PC-3 (cell line): ENCODE results near the gene SPAG4. TPM values are rescaled to one million over a fixed set of nuclear protein-coding genes. Genes with fewer than 3 reads are reported as not detected.

ENCODE experiments used
- ATAC-seq: fragments of 200-7000 bp; cut with Tn5 transposase; 2 replicates; pipeline ENCODE4 v1.9.1; 2020; ENCODE audit warnings: mild to moderate bottlenecking, moderate library complexity
- BruUV-seq: library from RNA; stranded (reverse); fragments of 400-500 nt; replicated peaks from 2 replicates; lab custom pipeline; 2021; lab: Mats Ljungman, UMichigan
- CTCF ChIA-PET: fragments of 300-600 bp; sonication (Branson Sonifier 250); formaldehyde crosslinking; loops from one replicate; lab custom pipeline; 2022; ENCODE audit warnings: antibody characterized with exemption; lab: Charles Lee
- POLR2A ChIA-PET: fragments of 300-600 bp; sonication (Branson Sonifier 250); formaldehyde crosslinking; loops from one replicate; lab custom pipeline; 2022; ENCODE audit warnings: antibody characterized with exemption; ENCODE audit not compliant: unreplicated experiment; lab: Charles Lee
- DNase-seq: peaks from one replicate; pipeline ENCODE4 v3.0.0-alpha.2; 2015
- H2AFZ ChIP-seq: fragments of 300-600 bp; sonication (generic); 2 replicates; pipeline ENCODE4 v1.6.0; 2016; ENCODE audit warnings: antibody characterized with exemption, low read length
- H3F3A ChIP-seq: fragments of 300-600 bp; sonication (generic); one replicate; pipeline ENCODE4 v1.6.0; 2017; ENCODE audit warnings: antibody characterized with exemption, low read length, control low read depth, mild to moderate bottlenecking; ENCODE audit not compliant: unreplicated experiment
- H3K27ac ChIP-seq: fragments of 300-600 bp; sonication (generic); 2 replicates; pipeline ENCODE4 v1.5.1; 2016; ENCODE audit warnings: mild to moderate bottlenecking, low read length
- H3K27me3 ChIP-seq: fragments of 300-600 bp; sonication (generic); 2 replicates; pipeline ENCODE4 v1.6.1; 2016; ENCODE audit warnings: low read length, mixed read lengths
- H3K36me3 ChIP-seq: fragments of 300-600 bp; sonication (generic); 2 replicates; pipeline ENCODE4 v1.6.1; 2016; ENCODE audit warnings: low read depth, mixed run types, low read length, mixed read lengths
- H3K4me1 ChIP-seq: fragments of 300-600 bp; sonication (generic); 2 replicates; pipeline ENCODE4 v1.5.1; 2016; ENCODE audit warnings: low read length; ENCODE audit not compliant: insufficient read depth
- H3K4me2 ChIP-seq: fragments of 300-600 bp; sonication (generic); 2 replicates; pipeline ENCODE4 v1.6.0; 2016; ENCODE audit warnings: low read length
- H3K4me3 ChIP-seq: fragments of 300-600 bp; sonication (generic); 2 replicates; pipeline ENCODE4 v1.5.1; 2016; ENCODE audit warnings: mild to moderate bottlenecking, low read length, mixed read lengths
- H3K79me2 ChIP-seq: fragments of 300-600 bp; sonication (generic); 2 replicates; pipeline ENCODE4 v1.6.1; 2017; ENCODE audit warnings: low read length, mixed read lengths
- H3K9ac ChIP-seq: fragments of 300-600 bp; sonication (generic); 2 replicates; pipeline ENCODE4 v1.6.0; 2016; ENCODE audit warnings: mild to moderate bottlenecking, low read length
- H3K9me2 ChIP-seq: fragments of 300-600 bp; sonication (generic); replicated peaks from 2 replicates; pipeline ENCODE4 v1.6.1; 2016; ENCODE audit warnings: mixed run types, low read length, mixed read lengths
- H3K9me3 ChIP-seq: fragments of 300-600 bp; sonication (generic); 2 replicates; pipeline ENCODE4 v1.6.1; 2016; ENCODE audit warnings: low read length, mixed read lengths
- H4K20me1 ChIP-seq: fragments of 300-600 bp; sonication (generic); 2 replicates; pipeline ENCODE4 v1.6.1; 2016; ENCODE audit warnings: low read length, mixed read lengths
- CTCF ChIP-seq: fragments of 300-600 bp; sonication (generic); conservative IDR thresholded peaks from 2 replicates; pipeline ENCODE4 v1.5.1; 2017; ENCODE audit warnings: antibody characterized with exemption, low read depth, mild to moderate bottlenecking, low read length
- EZH2 ChIP-seq: fragments of 300-600 bp; sonication (generic); IDR thresholded peaks from one replicate; pipeline ENCODE4 v1.6.1; 2017; ENCODE audit warnings: antibody characterized with exemption, mild to moderate bottlenecking, low read length; ENCODE audit not compliant: unreplicated experiment
- EZH2phosphoT487 ChIP-seq: fragments of 300-600 bp; sonication (generic); IDR thresholded peaks from 2 replicates; pipeline ENCODE4 v1.6.1; 2018; ENCODE audit warnings: mild to moderate bottlenecking, antibody characterized with exemption, low read length, borderline replicate concordance
- intact Hi-C: fragments of 100-400 bp; cut with micrococcal nuclease; formaldehyde crosslinking; loops from 2 replicates; pipeline ENCODE4 v1.9.0; 2023
- total RNA-seq: library from RNA; depleted of rRNA; stranded (reverse); fragments of >200 nt; gene quantifications from 2 replicates; pipeline ENCODE4 v1.2.3, GENCODE V29; 2014

SPAG4 gene
- total RNA-seq, 1 experiment from 2014 or later, result 9.7 TPM

- no peak for DNase-seq
- no TSS peak for BruUV-seq
- CTCF ChIA-PET, result no interaction called here
- Histone ChIP-seq H3K79me2 (no peaks in the 10 kb centered on the region), H3K4me3 (no peak overlapping the region), H3F3A (no peaks in the 10 kb centered on the region), H3K4me2 (no peak overlapping the region), H3K9me3 (no peaks in the 10 kb centered on the region), H3K9ac (no peak overlapping the region), H3K9me2 (no peaks in the 10 kb centered on the region), H3K4me1 (no peaks in the 10 kb centered on the region), H4K20me1 (no peaks in the 10 kb centered on the region), H3K36me3 (no peaks in the 10 kb centered on the region; the same call in none of the 2 replicates), H3K27me3 (no peaks in the 10 kb centered on the region), H3K27ac (no peak overlapping the region), H2AFZ (no peak overlapping the region)
- no peak for ATAC-seq
- POLR2A ChIA-PET, result no interaction called here
- TF ChIP-seq EZH2phosphoT487 (no peak), EZH2 (no peak), CTCF (no peak)
- intact Hi-C loops, result loop anchor here (5.0 kb wide), 1 partner anchor 33 kb away; no protein-coding TSS in a partner anchor
These were observed 15.2 kb upstream of the SPAG4 start for GRCh38 chr20:35600176-35600992.

DNA sequence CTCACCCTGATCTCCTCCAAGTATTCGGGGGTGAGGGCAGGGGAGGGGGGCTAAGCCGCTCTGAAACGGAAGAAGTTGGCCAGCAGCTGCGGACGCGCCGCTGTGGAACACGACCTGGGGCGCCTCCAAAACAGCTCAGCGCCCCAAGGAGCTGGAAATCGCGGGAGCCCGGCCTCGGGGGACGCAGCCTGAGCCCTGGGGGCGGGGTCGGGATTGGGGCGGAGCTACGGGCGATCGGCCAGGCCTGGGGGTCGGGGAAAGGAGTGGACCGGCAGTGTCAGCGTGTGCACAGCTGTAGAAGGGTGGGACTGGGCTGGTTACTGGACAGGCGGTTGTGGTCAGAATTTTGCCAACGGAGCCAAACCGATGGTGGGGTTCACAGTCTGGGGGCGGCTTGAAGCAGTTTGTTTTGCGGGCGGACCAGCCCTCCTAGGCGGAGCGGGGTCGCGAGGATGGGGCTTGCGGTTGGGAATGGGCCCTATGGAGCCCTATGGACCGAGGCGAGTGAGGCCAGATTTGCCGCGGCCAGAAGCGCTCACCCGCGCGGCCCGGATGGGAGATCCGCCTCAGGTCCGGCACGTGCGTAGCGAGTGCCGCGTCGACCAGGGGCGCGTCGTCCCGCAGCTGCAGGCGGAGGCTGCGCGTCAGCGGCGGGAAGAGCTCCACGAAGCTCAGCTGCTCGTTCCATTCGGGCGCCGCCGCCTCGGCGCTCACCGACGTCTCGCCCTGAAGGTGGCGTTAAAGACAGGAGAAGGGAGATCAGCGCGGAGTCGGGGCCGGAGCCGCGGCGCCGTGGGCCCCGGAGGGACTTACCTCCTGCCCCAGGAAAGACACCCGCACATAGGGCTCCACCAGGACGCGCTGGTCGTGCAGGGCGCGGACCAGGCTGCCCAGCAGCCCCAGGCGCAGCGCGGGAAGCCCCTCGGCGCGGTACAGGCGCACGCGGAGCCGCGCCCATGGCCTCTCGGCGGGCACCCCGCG, 14.3 kb upstream of the SPAG4 start:
- Histone ChIP-seq H3K9ac (no peak overlapping the region), H2AFZ (no peak overlapping the region), H3K9me2 (no peaks in the 10 kb centered on the region), H3K36me3 (no peaks in the 10 kb centered on the region; the same call in none of the 2 replicates), H3K4me2 (no peak overlapping the region), H3K27ac (no peak overlapping the region), H3K4me1 (peaks cover 6% of the 10 kb centered on the region), H3F3A (no peaks in the 10 kb centered on the region), H3K4me3 (no peak overlapping the region), H3K27me3 (no peaks in the 10 kb centered on the region), H3K79me2 (peaks cover 9% of the 10 kb centered on the region), H4K20me1 (no peaks in the 10 kb centered on the region), H3K9me3 (no peaks in the 10 kb centered on the region)
- intact Hi-C loops, result loop anchor here (5.0 kb wide), 1 partner anchor 34 kb away; no protein-coding TSS in a partner anchor
- DNase-seq (no peak), ATAC-seq (peak; percentile 45)
- ChIA-PET CTCF (interaction anchor here (0.5 kb wide), 1 partner anchor 117 kb away, joined by 3 read pairs; no protein-coding TSS in a partner anchor), POLR2A (no interaction called here)
- no TSS peak for BruUV-seq
- TF ChIP-seq EZH2, result no peak

DNA sequence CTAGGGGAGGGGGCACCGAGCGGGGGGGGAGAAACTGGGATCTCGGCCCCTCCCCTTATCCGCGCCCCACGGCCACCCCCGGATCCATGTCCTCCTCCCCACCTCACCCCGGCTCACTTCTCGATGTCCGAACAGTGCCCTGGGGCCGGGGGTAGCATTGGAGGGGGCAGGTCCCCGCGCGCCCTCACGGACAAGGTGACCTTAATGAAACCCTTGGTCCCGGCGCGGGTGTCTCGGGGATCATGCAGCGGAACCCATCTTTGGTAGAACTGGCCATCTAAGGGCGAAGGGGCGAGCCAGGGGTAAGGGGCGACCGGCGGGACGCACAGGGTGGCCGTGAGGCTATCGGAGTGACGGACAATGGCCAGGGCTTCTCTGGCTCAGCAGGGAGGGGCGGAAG, 13.6 kb upstream of the SPAG4 start:
- intact Hi-C loops, result loop anchor here (5.0 kb wide), 1 partner anchor 35 kb away; no protein-coding TSS in a partner anchor
- Histone ChIP-seq H3K9me2 (no peaks in the 10 kb centered on the region), H3K27ac (no peak overlapping the region), H3K4me1 (peaks cover 13% of the 10 kb centered on the region), H2AFZ (no peak overlapping the region), H3K4me2 (no peak overlapping the region), H4K20me1 (no peaks in the 10 kb centered on the region), H3K79me2 (peaks cover 16% of the 10 kb centered on the region), H3K9ac (no peak overlapping the region), H3K27me3 (no peaks in the 10 kb centered on the region), H3K9me3 (no peaks in the 10 kb centered on the region), H3F3A (no peaks in the 10 kb centered on the region), H3K36me3 (no peaks in the 10 kb centered on the region; the same call in none of the 2 replicates), H3K4me3 (no peak overlapping the region)
- POLR2A ChIA-PET, result no interaction called here
- no peak for TF ChIP-seq EZH2
- no peak for TF ChIP-seq EZH2phosphoT487
- TF ChIP-seq CTCF, result no peak
- no TSS peak for BruUV-seq
- CTCF ChIA-PET, result interaction anchor here (0.6 kb wide), 1 partner anchor 14 kb away, joined by 3 read pairs; the partner anchor contains the start of gene SPAG4
- DNase-seq (no peak), ATAC-seq (no peak)
